Endothelial cell (in vitro differentiated cells): ENCODE measurements around the gene PIGC. TPM values are rescaled to one million over a fixed set of nuclear protein-coding genes. Genes with fewer than 3 reads are reported as not detected.
"Not testable (repeated sequence)": the region's sequence is repeated elsewhere in the genome, so short reads cannot be mapped to it uniquely, and the experiment has no call there.

Experiments used
- DNase-seq: peaks from one replicate; pipeline ENCODE4 v3.0.0; 2021; ENCODE audit warnings: low spot score
- H3K27ac Mint-ChIP-seq: one replicate; pipeline ENCODE4 v1.8.0; 2021; ENCODE audit warnings: mixed read lengths, inconsistent platforms; ENCODE audit not compliant: unreplicated experiment
- H3K27me3 Mint-ChIP-seq: one replicate; pipeline ENCODE4 v1.8.0; 2021; ENCODE audit warnings: mild to moderate bottlenecking, moderate library complexity, mixed read lengths, inconsistent platforms; ENCODE audit not compliant: unreplicated experiment
- H3K36me3 Mint-ChIP-seq: one replicate; pipeline ENCODE4 v1.8.0; 2021; ENCODE audit warnings: mild to moderate bottlenecking, low read depth, mixed read lengths, inconsistent platforms; ENCODE audit not compliant: unreplicated experiment
- H3K4me1 Mint-ChIP-seq: one replicate; pipeline ENCODE4 v1.8.0; 2021; ENCODE audit warnings: mild to moderate bottlenecking, mixed read lengths, inconsistent platforms; ENCODE audit not compliant: unreplicated experiment
- H3K4me3 Mint-ChIP-seq: one replicate; pipeline ENCODE4 v1.8.0; 2021; ENCODE audit warnings: mild to moderate bottlenecking, mixed read lengths, inconsistent platforms; ENCODE audit not compliant: unreplicated experiment
- H3K9me3 Mint-ChIP-seq: one replicate; pipeline ENCODE4 v1.8.0; 2021; ENCODE audit warnings: mixed read lengths, inconsistent platforms; ENCODE audit not compliant: unreplicated experiment
- total RNA-seq: library from RNA; stranded (reverse); fragmentation: NEBNext Ultra II Directional; extraction: Animal tissue kit (Norgen Biotek cat#: 25700); gene quantifications from one replicate; pipeline ENCODE4 v1.2.1, GENCODE V29; 2021; ENCODE audit not compliant: unreplicated experiment
- TF ChIP-seq, protein P1 (sequence below): fragments of 200-600 bp; sonication (generic); IDR thresholded peaks from one replicate; pipeline ENCODE4 v1.5.0; 2021; ENCODE audit warnings: antibody characterized with exemption; ENCODE audit not compliant: unreplicated experiment

PIGC gene
- total RNA-seq, 1 donor from 2014 or later: 23.7 TPM

DNA sequence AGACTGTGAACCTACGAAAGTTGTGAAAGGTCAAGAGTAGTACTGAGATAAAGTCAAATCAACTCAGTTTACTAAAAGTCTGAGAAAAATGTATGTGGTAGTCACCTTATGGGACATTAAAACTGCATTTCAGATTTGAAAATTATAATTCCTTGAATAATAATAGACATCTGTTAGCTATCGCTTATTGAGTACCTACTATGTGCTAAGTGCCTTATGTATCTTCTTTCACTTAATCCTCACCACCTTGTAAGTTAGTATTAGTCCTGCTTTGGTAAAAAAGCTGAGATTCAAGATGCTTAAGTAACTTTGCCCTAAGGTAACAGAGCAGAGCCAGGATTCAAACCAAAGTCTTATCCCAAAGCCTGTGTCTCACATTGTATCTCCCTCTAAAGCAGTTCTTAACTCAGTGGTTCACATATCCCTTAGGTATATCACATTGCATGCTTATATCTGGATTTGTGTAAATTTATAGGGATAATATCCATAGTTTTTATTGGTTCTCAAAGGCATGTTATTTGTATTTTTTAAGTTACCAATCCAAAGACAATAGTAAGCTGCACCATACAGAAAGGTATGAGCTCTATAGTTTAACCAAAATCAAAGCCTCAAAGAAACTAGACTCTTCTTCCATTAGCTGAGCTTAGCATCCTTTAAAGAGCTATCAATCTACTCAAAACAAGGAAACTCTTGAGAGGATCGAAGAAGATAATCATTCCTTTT, 865 bp downstream of the PIGC start:
- TF ChIP-seq, protein P1, sequence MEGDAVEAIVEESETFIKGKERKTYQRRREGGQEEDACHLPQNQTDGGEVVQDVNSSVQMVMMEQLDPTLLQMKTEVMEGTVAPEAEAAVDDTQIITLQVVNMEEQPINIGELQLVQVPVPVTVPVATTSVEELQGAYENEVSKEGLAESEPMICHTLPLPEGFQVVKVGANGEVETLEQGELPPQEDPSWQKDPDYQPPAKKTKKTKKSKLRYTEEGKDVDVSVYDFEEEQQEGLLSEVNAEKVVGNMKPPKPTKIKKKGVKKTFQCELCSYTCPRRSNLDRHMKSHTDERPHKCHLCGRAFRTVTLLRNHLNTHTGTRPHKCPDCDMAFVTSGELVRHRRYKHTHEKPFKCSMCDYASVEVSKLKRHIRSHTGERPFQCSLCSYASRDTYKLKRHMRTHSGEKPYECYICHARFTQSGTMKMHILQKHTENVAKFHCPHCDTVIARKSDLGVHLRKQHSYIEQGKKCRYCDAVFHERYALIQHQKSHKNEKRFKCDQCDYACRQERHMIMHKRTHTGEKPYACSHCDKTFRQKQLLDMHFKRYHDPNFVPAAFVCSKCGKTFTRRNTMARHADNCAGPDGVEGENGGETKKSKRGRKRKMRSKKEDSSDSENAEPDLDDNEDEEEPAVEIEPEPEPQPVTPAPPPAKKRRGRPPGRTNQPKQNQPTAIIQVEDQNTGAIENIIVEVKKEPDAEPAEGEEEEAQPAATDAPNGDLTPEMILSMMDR: no peak
- peak overlapping the region; percentile 74 for H3K27ac Mint-ChIP-seq
- H3K9me3 Mint-ChIP-seq: no peaks in the 10 kb centered on the region
- H3K36me3 Mint-ChIP-seq: peaks cover 17% of the 10 kb centered on the region
- peak overlapping the region; percentile 95 for H3K4me3 Mint-ChIP-seq
- no peak for DNase-seq
- H3K27me3 Mint-ChIP-seq: peaks cover 2% of the 10 kb centered on the region
- peaks cover 26% of the 10 kb centered on the region for H3K4me1 Mint-ChIP-seq

DNA sequence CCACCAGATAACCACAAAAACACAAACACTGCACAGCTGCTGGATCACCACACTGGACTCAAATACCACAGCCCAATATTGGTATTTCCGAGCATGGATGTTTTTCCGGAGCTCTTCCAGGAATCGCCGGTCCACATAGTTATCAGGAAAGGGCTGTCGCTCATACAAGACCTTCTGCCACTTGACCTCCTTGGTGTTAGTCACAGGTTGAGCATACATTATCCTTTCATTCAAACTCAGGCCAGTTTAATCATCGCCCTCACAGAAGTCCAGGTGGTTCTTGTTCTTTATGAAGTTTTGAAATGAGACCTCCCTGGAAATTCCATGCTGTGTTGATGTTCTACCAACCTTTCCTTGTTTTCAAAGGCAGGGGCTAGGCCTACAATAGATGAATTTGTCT, 1.5 kb downstream of the PIGC start:
- no peak for DNase-seq
- H3K27ac Mint-ChIP-seq: no peak overlapping the region
- TF ChIP-seq, protein P1: no peak
- peaks cover 22% of the 10 kb centered on the region for H3K4me1 Mint-ChIP-seq
- H3K9me3 Mint-ChIP-seq: no peaks in the 10 kb centered on the region
- peak overlapping the region; percentile 38 for H3K4me3 Mint-ChIP-seq
- H3K27me3 Mint-ChIP-seq: peaks cover 2% of the 10 kb centered on the region
- H3K36me3 Mint-ChIP-seq: peaks cover 17% of the 10 kb centered on the region

DNA sequence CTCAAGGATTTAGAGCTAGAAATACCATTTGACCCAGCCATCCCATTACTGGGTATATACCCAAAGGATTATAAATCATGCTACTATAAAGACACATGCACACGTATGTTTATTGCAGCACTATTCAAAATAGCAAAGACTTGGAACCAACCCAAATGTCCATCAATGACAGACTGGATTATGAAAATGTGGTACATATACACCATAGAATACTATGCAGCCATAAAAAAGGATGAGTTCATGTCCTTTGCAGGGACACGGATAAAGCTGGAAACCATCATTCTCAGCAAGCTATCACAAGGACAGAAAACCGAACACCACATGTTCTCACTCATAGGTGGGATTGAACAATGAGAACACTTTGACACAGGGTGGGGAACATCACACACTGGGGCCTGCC, 6.7 kb downstream of the PIGC start:
- Mint-ChIP-seq H3K4me1 (peaks cover 11% of the 10 kb centered on the region), H3K36me3 (peaks cover 20% of the 10 kb centered on the region)
- DNase-seq, H3K27me3 Mint-ChIP-seq, H3K27ac Mint-ChIP-seq, H3K9me3 Mint-ChIP-seq, H3K4me3 Mint-ChIP-seq: not testable (repeated sequence)

DNA sequence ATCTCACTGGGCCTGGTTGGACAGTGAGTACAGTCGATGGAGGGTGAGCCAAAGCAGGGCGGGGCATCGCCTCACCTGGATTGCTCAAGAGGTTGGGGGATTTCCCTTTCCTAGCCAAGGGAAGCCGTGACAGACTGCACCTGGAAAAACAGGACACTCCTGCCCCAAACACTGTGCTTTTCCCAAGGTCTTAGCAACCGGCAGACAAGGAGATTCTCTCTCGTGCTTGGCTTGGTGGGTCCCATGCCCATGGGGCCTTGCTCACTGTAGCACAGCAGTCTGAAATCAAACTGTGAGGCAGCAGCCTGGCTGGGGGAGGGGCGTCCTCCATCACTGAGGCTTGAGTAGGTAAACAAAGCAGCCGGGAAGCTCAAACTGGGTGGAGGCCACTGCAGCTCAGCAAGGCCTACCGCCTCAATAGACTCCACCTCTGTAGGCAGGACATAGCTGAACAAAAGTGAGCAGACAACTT, 12.1 kb downstream of the PIGC start:
- no peak for DNase-seq
- Mint-ChIP-seq H3K27ac (no peak overlapping the region), H3K4me1 (peaks cover 11% of the 10 kb centered on the region)

DNA sequence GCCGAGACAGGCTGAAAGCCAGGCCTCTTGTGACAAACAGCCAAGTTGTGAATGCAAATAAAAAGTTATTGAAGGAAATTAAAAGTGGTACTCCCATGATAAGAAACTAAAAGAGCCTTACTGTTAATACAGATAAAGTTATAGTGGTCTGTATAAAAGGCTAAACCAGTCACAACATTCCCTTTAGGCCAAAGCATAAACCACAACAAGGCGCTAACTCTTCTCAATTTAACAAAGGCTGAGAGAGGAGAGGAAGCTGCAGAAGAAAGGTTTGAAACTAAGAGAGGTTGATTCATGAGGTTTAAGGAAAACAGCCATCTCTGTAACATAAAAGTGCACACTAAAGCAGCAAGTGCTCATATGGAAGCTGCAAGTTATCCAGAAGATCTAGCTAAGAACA, 12.7 kb downstream of the PIGC start:
- Mint-ChIP-seq H3K9me3 (no peaks in the 10 kb centered on the region), H3K4me1 (peaks cover 11% of the 10 kb centered on the region), H3K27me3 (peaks cover 1% of the 10 kb centered on the region), H3K36me3 (peaks cover 7% of the 10 kb centered on the region), H3K4me3 (no peak overlapping the region), H3K27ac (no peak overlapping the region)
- TF ChIP-seq, protein P1: no peak
- no peak for DNase-seq

More for the DNA sequence above, 12.1 kb downstream of the PIGC start:
- Mint-ChIP-seq H3K27me3 (peaks cover 1% of the 10 kb centered on the region), H3K36me3 (peaks cover 7% of the 10 kb centered on the region), H3K9me3 (no peaks in the 10 kb centered on the region), H3K4me3 (no peak overlapping the region)
- TF ChIP-seq, protein P1: no peak
